NCI-H748 (cell line): ENCODE data around the gene PBX2.

Experiments
- DNase-seq: peaks from one replicate; lab custom pipeline; 2025; ENCODE audit not compliant: unreplicated experiment; lab: John Stamatoyannopoulos, UW

The PBX2 gene

GRCh38 chr6:32175322-32175710, 14.7 kb downstream of the PBX2 start:
- no peak for DNase-seq

- no peak for DNase-seq
These were observed 15.6 kb downstream of the PBX2 start for GRCh38 chr6:32174416-32174815.

- DNase-seq = no peak
These were observed 16.8 kb downstream of the PBX2 start for GRCh38 chr6:32173051-32173727.

GRCh38 chr6:32171234-32171633, 18.8 kb downstream of the PBX2 start:
- no peak for DNase-seq

GRCh38 chr6:32170294-32170693, 19.7 kb downstream of the PBX2 start:
- no peak for DNase-seq

GRCh38 chr6:32168807-32169591, 21.0 kb downstream of the PBX2 start:
- no peak for DNase-seq

GRCh38 chr6:32168350-32168749, 21.7 kb downstream of the PBX2 start:
- DNase-seq = no peak

GRCh38 chr6:32167761-32168262, 22.2 kb downstream of the PBX2 start:
- DNase-seq = no peak

GRCh38 chr6:32167154-32167760, 22.7 kb downstream of the PBX2 start:
- DNase-seq = no peak

GRCh38 chr6:32166411-32167061, 23.5 kb downstream of the PBX2 start:
- DNase-seq = no peak

GRCh38 chr6:32164295-32164694, 25.7 kb downstream of the PBX2 start, which contains the start of gene EGFL8:
TSS of gene EGFL8 (plus strand) at chr6:32164595. CDS start at chr6:32166166, 1,571 bp downstream.
- DNase-seq = no peak

- DNase-seq = no peak
These were observed 26.3 kb downstream of the PBX2 start for GRCh38 chr6:32163559-32164258.

GRCh38 chr6:32158052-32158451, 31.9 kb downstream of the PBX2 start:
- no peak for DNase-seq

GRCh38 chr6:32156891-32157290, 33.1 kb downstream of the PBX2 start:
- no peak for DNase-seq

GRCh38 chr6:32154514-32155161, 35.4 kb downstream of the PBX2 start:
- DNase-seq = peak; percentile 88

- DNase-seq = peak; percentile 96
These were observed 36.2 kb downstream of the PBX2 start, which contains the start of gene PPT2 for GRCh38 chr6:32153564-32154513. TSS of gene PPT2 (plus strand) at chr6:32154141. CDS start at chr6:32154595, 454 bp downstream.

- DNase-seq = no peak
These were observed 37.0 kb downstream of the PBX2 start for GRCh38 chr6:32152769-32153563.
